ENCODE measurements around the gene SLC22A23. TPM values are rescaled to one million over a fixed set of nuclear protein-coding genes. Genes with fewer than 3 reads are reported as not detected.

Gene SLC22A23
- total and polyA plus RNA-seq, 2 experiments from 2014 or later = 2.4 to 7.3 TPM

GRCh38 chr6:3484946-3485345, 28.1 kb upstream of the SLC22A23 start:
- Histone ChIP-seq H3K9me3 (ENCODE audit: low read depth) (no peaks in the 10 kb centered on the region), H3K9me2 (ENCODE audit: insufficient read depth) (no peaks in the 10 kb centered on the region), H3K36me3 (ENCODE audit: low read depth) (no peaks in the 10 kb centered on the region), H3K4me1 (ENCODE audit: insufficient read depth) (peaks cover 13% of the 10 kb centered on the region), H3F3A (ENCODE audit: insufficient read depth) (peaks cover 23% of the 10 kb centered on the region), H3K4me3 (no peak overlapping the region), H4K20me1 (ENCODE audit: insufficient read depth) (no peaks in the 10 kb centered on the region), H3K4me2 (ENCODE audit: unreplicated experiment) (no peak overlapping the region), H3K79me2 (ENCODE audit: insufficient read depth) (no peaks in the 10 kb centered on the region), H3K27ac (no peak overlapping the region), H3K27me3 (replicated peaks; ENCODE audit: insufficient read depth) (no peaks in the 10 kb centered on the region), H3K9ac (no peak overlapping the region), H2AFZ (no peak overlapping the region)
- TF ChIP-seq EZH2phosphoT487 (IDR thresholded peaks at IDR 0.05; ENCODE audit: insufficient read depth, low read depth) = no peak
- TF ChIP-seq EZH2 (IDR thresholded peaks at IDR 0.05; ENCODE audit: insufficient read depth, poor library complexity, severe bottlenecking) = no peak
- 87 to 89% methylated on average over 11 of the region's 11 CpGs for WGBS, 2 experiments (ENCODE audit: low coverage in 1 of 2, low lambda C conversion rate in 2 of 2, missing lambda C conversion rate in 2 of 2)
- in situ Hi-C loops (cut with MboI) = no loop called here
- no peak for DNase-seq

- no peaks in the 10 kb centered on the region for H3K9me3 ChIP-seq (ENCODE audit: low read depth)
- no peak overlapping the region for H2AFZ ChIP-seq
- in situ Hi-C loops (cut with MboI) = no loop called here
- peak; percentile 64 for DNase-seq
- H3K36me3 ChIP-seq (ENCODE audit: low read depth) = no peaks in the 10 kb centered on the region
- no peak overlapping the region for H3K4me3 ChIP-seq
- peaks cover 15% of the 10 kb centered on the region for H3F3A ChIP-seq (ENCODE audit: insufficient read depth)
- no peaks in the 10 kb centered on the region for H3K27me3 ChIP-seq (replicated peaks; ENCODE audit: insufficient read depth)
- no peaks in the 10 kb centered on the region for H3K9me2 ChIP-seq (ENCODE audit: insufficient read depth)
- no peaks in the 10 kb centered on the region for H3K79me2 ChIP-seq (ENCODE audit: insufficient read depth)
- no peak overlapping the region for H3K27ac ChIP-seq
- no peak overlapping the region for H3K9ac ChIP-seq
- TF ChIP-seq EZH2phosphoT487 (IDR thresholded peaks at IDR 0.05; ENCODE audit: insufficient read depth, low read depth) = no peak
- TF ChIP-seq EZH2 (IDR thresholded peaks at IDR 0.05; ENCODE audit: insufficient read depth, poor library complexity, severe bottlenecking) = no peak
- WGBS, 2 experiments (ENCODE audit: low coverage in 1 of 2, low lambda C conversion rate in 2 of 2, missing lambda C conversion rate in 2 of 2) = 67 to 70% methylated on average over 8 of the region's 8 CpGs
- H3K4me2 ChIP-seq (ENCODE audit: unreplicated experiment) = no peak overlapping the region
- H3K4me1 ChIP-seq (ENCODE audit: insufficient read depth) = peaks cover 6% of the 10 kb centered on the region
- no peaks in the 10 kb centered on the region for H4K20me1 ChIP-seq (ENCODE audit: insufficient read depth)
Measured at GRCh38 chr6:3484192-3484591, 27.3 kb upstream of the SLC22A23 start.

- WGBS, 2 experiments (ENCODE audit: low coverage in 1 of 2, low lambda C conversion rate in 2 of 2, missing lambda C conversion rate in 2 of 2) = 78 to 84% methylated on average over 2 of the region's 2 CpGs
- TF ChIP-seq EZH2 (IDR thresholded peaks at IDR 0.05; ENCODE audit: insufficient read depth, poor library complexity, severe bottlenecking) (no peak), EZH2phosphoT487 (IDR thresholded peaks at IDR 0.05; ENCODE audit: insufficient read depth, low read depth) (no peak)
- Histone ChIP-seq H3K4me1 (ENCODE audit: insufficient read depth) (peaks cover under 1% of the 10 kb centered on the region; the same call in 1 of the 2 replicates), H3K27me3 (replicated peaks; ENCODE audit: insufficient read depth) (no peaks in the 10 kb centered on the region), H3K4me3 (no peak overlapping the region), H3K9ac (no peak overlapping the region), H4K20me1 (ENCODE audit: insufficient read depth) (no peaks in the 10 kb centered on the region), H3K9me2 (ENCODE audit: insufficient read depth) (no peaks in the 10 kb centered on the region), H2AFZ (no peak overlapping the region), H3K4me2 (ENCODE audit: unreplicated experiment) (no peak overlapping the region), H3K36me3 (ENCODE audit: low read depth) (no peaks in the 10 kb centered on the region), H3K27ac (no peak overlapping the region), H3K9me3 (ENCODE audit: low read depth) (no peaks in the 10 kb centered on the region), H3K79me2 (ENCODE audit: insufficient read depth) (no peaks in the 10 kb centered on the region), H3F3A (ENCODE audit: insufficient read depth) (peaks cover 12% of the 10 kb centered on the region; the same call in 1 of the 2 replicates)
- no peak for DNase-seq
- in situ Hi-C loops (cut with MboI) = no loop called here
Measured at GRCh38 chr6:3483675-3484074, 26.8 kb upstream of the SLC22A23 start.

- DNase-seq = no peak
- no peaks in the 10 kb centered on the region for H4K20me1 ChIP-seq (ENCODE audit: insufficient read depth)
- no peak for TF ChIP-seq EZH2phosphoT487 (IDR thresholded peaks at IDR 0.05; ENCODE audit: insufficient read depth, low read depth)
- no peak for TF ChIP-seq EZH2 (IDR thresholded peaks at IDR 0.05; ENCODE audit: insufficient read depth, poor library complexity, severe bottlenecking)
- H3K79me2 ChIP-seq (ENCODE audit: insufficient read depth) = no peaks in the 10 kb centered on the region
- H3K36me3 ChIP-seq (ENCODE audit: low read depth) = no peaks in the 10 kb centered on the region
- no peak overlapping the region for H2AFZ ChIP-seq
- peaks cover 9% of the 10 kb centered on the region; the same call in 1 of the 2 replicates for H3F3A ChIP-seq (ENCODE audit: insufficient read depth)
- H3K9me2 ChIP-seq (ENCODE audit: insufficient read depth) = no peaks in the 10 kb centered on the region
- no peak overlapping the region for H3K4me3 ChIP-seq
- no peaks in the 10 kb centered on the region; the same call in 1 of the 2 replicates for H3K4me1 ChIP-seq (ENCODE audit: insufficient read depth)
- no peak overlapping the region for H3K9ac ChIP-seq
- no peaks in the 10 kb centered on the region for H3K27me3 ChIP-seq (replicated peaks; ENCODE audit: insufficient read depth)
- in situ Hi-C loops (cut with MboI) = no loop called here
- H3K9me3 ChIP-seq (ENCODE audit: low read depth) = no peaks in the 10 kb centered on the region
- WGBS, 2 experiments (ENCODE audit: low coverage in 1 of 2, low lambda C conversion rate in 2 of 2, missing lambda C conversion rate in 2 of 2) = 71 to 72% methylated on average over 4 of the region's 4 CpGs
- H3K4me2 ChIP-seq (ENCODE audit: unreplicated experiment) = no peak overlapping the region
- no peak overlapping the region for H3K27ac ChIP-seq
Measured at GRCh38 chr6:3482869-3483268, 26.0 kb upstream of the SLC22A23 start.

- no peak overlapping the region for H3K27ac ChIP-seq
- H3K27me3 ChIP-seq (replicated peaks; ENCODE audit: insufficient read depth) = no peaks in the 10 kb centered on the region
- H3K79me2 ChIP-seq (ENCODE audit: insufficient read depth) = no peaks in the 10 kb centered on the region
- 77 to 81% methylated on average over 7 of the region's 7 CpGs for WGBS, 2 experiments (ENCODE audit: low coverage in 1 of 2, low lambda C conversion rate in 2 of 2, missing lambda C conversion rate in 2 of 2)
- no peaks in the 10 kb centered on the region for H3K9me3 ChIP-seq (ENCODE audit: low read depth)
- no peak overlapping the region for H2AFZ ChIP-seq
- TF ChIP-seq EZH2phosphoT487 (IDR thresholded peaks at IDR 0.05; ENCODE audit: insufficient read depth, low read depth) (no peak), EZH2 (IDR thresholded peaks at IDR 0.05; ENCODE audit: insufficient read depth, poor library complexity, severe bottlenecking) (no peak)
- no peak overlapping the region for H3K4me2 ChIP-seq (ENCODE audit: unreplicated experiment)
- H3K4me1 ChIP-seq (ENCODE audit: insufficient read depth) = no peaks in the 10 kb centered on the region; the same call in 1 of the 2 replicates
- H3K9ac ChIP-seq = no peak overlapping the region
- H3K36me3 ChIP-seq (ENCODE audit: low read depth) = no peaks in the 10 kb centered on the region
- in situ Hi-C loops (cut with MboI) = no loop called here
- DNase-seq = no peak
- H3F3A ChIP-seq (ENCODE audit: insufficient read depth) = peaks cover 9% of the 10 kb centered on the region; the same call in 1 of the 2 replicates
- no peaks in the 10 kb centered on the region for H3K9me2 ChIP-seq (ENCODE audit: insufficient read depth)
- no peaks in the 10 kb centered on the region for H4K20me1 ChIP-seq (ENCODE audit: insufficient read depth)
- H3K4me3 ChIP-seq = no peak overlapping the region
Measured at GRCh38 chr6:3481640-3482039, 24.8 kb upstream of the SLC22A23 start.
